ENCODE measurements around the gene ALLC. TPM values are rescaled to one million over a fixed set of nuclear protein-coding genes. Genes with fewer than 3 reads are reported as not detected.

Gene ALLC
- total RNA-seq, 4 donors from 2014 or later: not detected

GRCh38 chr2:3645745-3646389 is 12.1 kb upstream of the ALLC start:
- TF ChIP-seq CTCF (IDR thresholded peaks at IDR 0.05) (no peak), POLR2A (IDR thresholded peaks at IDR 0.05) (no peak)
- Histone ChIP-seq H3K4me3 (no peak overlapping the region), H3K36me3 (no peaks in the 10 kb centered on the region), H3K9me3 (no peaks in the 10 kb centered on the region), H3K27ac (no peak overlapping the region), H3K4me1 (peaks cover 3 to 7% (median 4%) of the 10 kb centered on the region in 3 donors), H3K27me3 (peaks cover 0 to 17% (median 0%) of the 10 kb centered on the region in 4 donors)
- 67 to 81% methylated on average over 4 to 8 of the region's 10 CpGs for WGBS, 2 donors
- intact Hi-C loops (cut with DNase I): no loop called here
- DNase-seq: no peak

GRCh38 chr2:3646446-3646845 is 11.6 kb upstream of the ALLC start:
- 78 to 90% methylated on average over 7 to 8 of the region's 8 CpGs for WGBS, 2 donors

GRCh38 chr2:3647246-3647645 is 10.8 kb upstream of the ALLC start:
- no peak for DNase-seq
- intact Hi-C loops (cut with DNase I): no loop called here
- Histone ChIP-seq H3K36me3 (no peaks in the 10 kb centered on the region), H3K4me1 (peaks cover 9 to 19% (median 11%) of the 10 kb centered on the region in 3 donors), H3K9me3 (no peaks in the 10 kb centered on the region), H3K4me3 (no peak overlapping the region), H3K27ac (no peak overlapping the region), H3K27me3 (peaks cover 0 to 27% (median 0%) of the 10 kb centered on the region in 4 donors)
- no peak for TF ChIP-seq CTCF (IDR thresholded peaks at IDR 0.05)
- no peak for TF ChIP-seq POLR2A (IDR thresholded peaks at IDR 0.05)
- WGBS, 2 donors: 61 to 77% methylated on average over 8 to 13 of the region's 13 CpGs

More at GRCh38 chr2:3646446-3646845, 11.6 kb upstream of the ALLC start:
- no peak overlapping the region for H3K27ac ChIP-seq
- intact Hi-C loops (cut with DNase I): no loop called here
- no peaks in the 10 kb centered on the region for H3K9me3 ChIP-seq
- no peaks in the 10 kb centered on the region for H3K36me3 ChIP-seq
- no peak for TF ChIP-seq POLR2A (IDR thresholded peaks at IDR 0.05)
- no peak for TF ChIP-seq CTCF (IDR thresholded peaks at IDR 0.05)
- no peak overlapping the region for H3K4me3 ChIP-seq
- peaks cover 5 to 11% (median 6%) of the 10 kb centered on the region in 3 donors for H3K4me1 ChIP-seq
- DNase-seq: no peak
- peaks cover 0 to 19% (median 0%) of the 10 kb centered on the region in 4 donors for H3K27me3 ChIP-seq

- H3K27ac ChIP-seq: no peak overlapping the region
- no peaks in the 10 kb centered on the region for H3K36me3 ChIP-seq
- no peak overlapping the region for H3K4me3 ChIP-seq
- no peak for TF ChIP-seq POLR2A (IDR thresholded peaks at IDR 0.05)
- TF ChIP-seq CTCF (IDR thresholded peaks at IDR 0.05): no peak
- WGBS, 2 donors: 89 to 90% methylated on average over 8 to 10 of the region's 14 CpGs
- H3K9me3 ChIP-seq: no peaks in the 10 kb centered on the region
- H3K4me1 ChIP-seq: peaks cover 9 to 20% (median 11%) of the 10 kb centered on the region in 3 donors
- intact Hi-C loops (cut with DNase I): no loop called here
- no peak for DNase-seq
- H3K27me3 ChIP-seq: peaks cover 0 to 34% (median 0%) of the 10 kb centered on the region in 4 donors
These were observed 10.0 kb upstream of the ALLC start for GRCh38 chr2:3647831-3648651.

- Histone ChIP-seq H3K4me3 (no peak overlapping the region), H3K36me3 (no peaks in the 10 kb centered on the region), H3K9me3 (no peaks in the 10 kb centered on the region), H3K4me1 (peaks cover 9 to 20% (median 11%) of the 10 kb centered on the region in 3 donors), H3K27me3 (peaks cover 0 to 37% (median 0%) of the 10 kb centered on the region in 4 donors), H3K27ac (no peak overlapping the region)
- 89 to 91% methylated on average over 9 of the region's 20 CpGs for WGBS, 2 donors
- intact Hi-C loops (cut with DNase I): no loop called here
- no peak for DNase-seq
- TF ChIP-seq POLR2A (IDR thresholded peaks at IDR 0.05): no peak
- no peak for TF ChIP-seq CTCF (IDR thresholded peaks at IDR 0.05)
These were observed 9.3 kb upstream of the ALLC start for GRCh38 chr2:3648652-3649177.
